GM12864 (cell line): ENCODE data around the gene CFAP61.

Source experiments
- DNase-seq: peaks from one replicate; pipeline ENCODE4 v3.0.0-alpha.2; 2011; ENCODE audit warnings: low read depth
- H3K4me3 ChIP-seq: 2 replicates; pipeline ENCODE4 v1.5.1; 2011; ENCODE audit warnings: mild to moderate bottlenecking, low read depth, low read length, control low read depth
- CTCF ChIP-seq: IDR thresholded peaks from 2 replicates; pipeline ENCODE4 v1.5.1; 2011; ENCODE audit warnings: low read depth, mild to moderate bottlenecking, moderate library complexity, low read length, control low read depth, inconsistent platforms; ENCODE audit errors: missing control alignments

CFAP61 gene

GRCh38 chr20:20303742-20304141 is 251.4 kb downstream of the CFAP61 start:
- H3K4me3 ChIP-seq = no peak overlapping the region
- no peak for TF ChIP-seq CTCF
- DNase-seq = no peak

GRCh38 chr20:20304942-20305341 is 252.6 kb downstream of the CFAP61 start:
- TF ChIP-seq CTCF = no peak
- no peak overlapping the region for H3K4me3 ChIP-seq
- no peak for DNase-seq

- TF ChIP-seq CTCF = no peak
- DNase-seq = no peak
- no peak overlapping the region for H3K4me3 ChIP-seq
Measured at GRCh38 chr20:20312562-20312961, 260.2 kb downstream of the CFAP61 start.

GRCh38 chr20:20317195-20317594 is 264.9 kb downstream of the CFAP61 start:
- DNase-seq = peak; percentile 34
- H3K4me3 ChIP-seq = no peak overlapping the region
- no peak for TF ChIP-seq CTCF

GRCh38 chr20:20317621-20318364 is 265.5 kb downstream of the CFAP61 start:
- H3K4me3 ChIP-seq = no peak overlapping the region
- TF ChIP-seq CTCF = no peak
- no peak for DNase-seq

- TF ChIP-seq CTCF = no peak
- no peak for DNase-seq
- H3K4me3 ChIP-seq = no peak overlapping the region
Measured at GRCh38 chr20:20318365-20319161, 266.2 kb downstream of the CFAP61 start.

- no peak for TF ChIP-seq CTCF
- H3K4me3 ChIP-seq = no peak overlapping the region
- DNase-seq = no peak
Measured at GRCh38 chr20:20321134-20321533, 268.8 kb downstream of the CFAP61 start.
